HEK293 (cell line): ENCODE results near the gene ZBED3.

ENCODE experiments used
- CTCF ChIA-PET: fragments of 350-600 bp; formaldehyde crosslinking; extraction: SDS; loops from one replicate; lab custom pipeline; 2021; ENCODE audit warnings: antibody characterized with exemption; lab: Yijun Ruan, JAX
- POLR2A ChIA-PET: fragments of 300-600 bp; formaldehyde crosslinking; extraction: SDS; loops from one replicate; lab custom pipeline; 2020; ENCODE audit warnings: antibody characterized with exemption, inconsistent platforms; lab: Yijun Ruan, JAX
- H3K27ac ChIP-seq: fragments of 200-500 bp; sonication (Bioruptor generic); 2 replicates; pipeline ENCODE4 v1.5.1; 2014; ENCODE audit warnings: low read depth, low read length, control low read depth, inconsistent platforms; ENCODE audit errors: extremely low read depth
- H3K36me3 ChIP-seq, 2 experiments: fragments of 200-500 bp in 1 of 2; sonication (Bioruptor generic) in 1 of 2; 1 replicate in 1 of 2; 2 replicates in 1 of 2; pipeline ENCODE4 v1.5.1; 2014 to 2017; ENCODE audit warnings: inconsistent platforms in 2 of 2, low read length in 2 of 2; ENCODE audit not compliant: control insufficient read depth in 2 of 2, insufficient read depth in 1 of 2
- H3K4me1 ChIP-seq: fragments of 200-500 bp; sonication (Bioruptor generic); 2 replicates; pipeline ENCODE4 v1.5.1; 2014; ENCODE audit warnings: mild to moderate bottlenecking, low read length, inconsistent platforms; ENCODE audit not compliant: control insufficient read depth, insufficient read depth
- H3K4me3 ChIP-seq: 2 replicates; pipeline ENCODE4 v1.5.1; 2011; ENCODE audit warnings: low read depth, mild to moderate bottlenecking, control low read depth, low read length, moderate library complexity
- H3K9me3 ChIP-seq: fragments of 200-500 bp; sonication (Bioruptor generic); 2 replicates; pipeline ENCODE4 v1.5.1; 2014; ENCODE audit warnings: low read depth, low read length, inconsistent platforms; ENCODE audit not compliant: control insufficient read depth, insufficient read depth
- ATF2 ChIP-seq: fragments of 450-650 bp; formaldehyde crosslinking; IDR thresholded peaks from 2 replicates; pipeline ENCODE4 v1.5.1; 2016; ENCODE audit warnings: missing biosample characterization, missing genetic modification characterization, low read depth
- CTCF ChIP-seq: fragments of 450-650 bp; formaldehyde crosslinking; IDR thresholded peaks from 2 replicates; pipeline ENCODE4 v1.5.1; 2016; ENCODE audit warnings: missing biosample characterization, missing genetic modification characterization
- FEZF1 ChIP-seq: fragments of 450-650 bp; formaldehyde crosslinking; IDR thresholded peaks from 2 replicates; pipeline ENCODE4 v1.5.1; 2016; ENCODE audit warnings: missing biosample characterization, missing genetic modification characterization
- MZF1 ChIP-seq: fragments of 450-650 bp; formaldehyde crosslinking; IDR thresholded peaks from 2 replicates; pipeline ENCODE4 v1.5.1; 2017; ENCODE audit warnings: missing biosample characterization, missing genetic modification characterization, borderline replicate concordance
- PRDM10 ChIP-seq: fragments of 450-650 bp; formaldehyde crosslinking; IDR thresholded peaks from 2 replicates; pipeline ENCODE4 v1.5.1; 2016; ENCODE audit warnings: missing biosample characterization, missing genetic modification characterization
- PRDM6 ChIP-seq: fragments of 450-650 bp; formaldehyde crosslinking; IDR thresholded peaks from 2 replicates; pipeline ENCODE4 v1.5.1; 2017; ENCODE audit warnings: missing biosample characterization, missing genetic modification characterization
- SP2 ChIP-seq: fragments of 450-650 bp; formaldehyde crosslinking; IDR thresholded peaks from 2 replicates; pipeline ENCODE4 v1.5.1; 2016; ENCODE audit warnings: missing biosample characterization, missing genetic modification characterization
- ZBTB11 ChIP-seq: fragments of 450-650 bp; formaldehyde crosslinking; conservative IDR thresholded peaks from 2 replicates; pipeline ENCODE4 v1.5.1; 2016; ENCODE audit warnings: low read depth, missing biosample characterization, missing genetic modification characterization
- ZFP69B ChIP-seq: fragments of 450-650 bp; formaldehyde crosslinking; IDR thresholded peaks from 2 replicates; pipeline ENCODE4 v1.5.1; 2016; ENCODE audit warnings: missing biosample characterization, missing genetic modification characterization
- ZNF146 ChIP-seq: fragments of 450-650 bp; formaldehyde crosslinking; IDR thresholded peaks from 2 replicates; pipeline ENCODE4 v1.5.1; 2016; ENCODE audit warnings: missing biosample characterization, missing genetic modification characterization
- ZNF341 ChIP-seq: fragments of 450-650 bp; formaldehyde crosslinking; IDR thresholded peaks from 2 replicates; pipeline ENCODE4; 2016; ENCODE audit warnings: low read depth, missing biosample characterization, missing genetic modification characterization
- ZNF398 ChIP-seq: fragments of 450-650 bp; formaldehyde crosslinking; IDR thresholded peaks from 2 replicates; pipeline ENCODE4 v1.5.1; 2017; ENCODE audit warnings: missing biosample characterization, missing genetic modification characterization
- ZNF510 ChIP-seq: fragments of 450-650 bp; formaldehyde crosslinking; IDR thresholded peaks from 2 replicates; pipeline ENCODE4 v1.5.1; 2018; ENCODE audit warnings: mild to moderate bottlenecking, missing genetic modification characterization, missing biosample characterization; ENCODE audit not compliant: insufficient replicate concordance
- ZNF513 ChIP-seq: fragments of 450-650 bp; IDR thresholded peaks from 2 replicates; pipeline ENCODE4 v1.5.1; 2018; ENCODE audit warnings: missing biosample characterization, missing genetic modification characterization
- ZNF664 ChIP-seq: fragments of 450-650 bp; formaldehyde crosslinking; IDR thresholded peaks from 2 replicates; pipeline ENCODE4 v1.5.1; 2016; ENCODE audit warnings: missing biosample characterization, missing genetic modification characterization
- ZNF768 ChIP-seq: fragments of 450-650 bp; formaldehyde crosslinking; IDR thresholded peaks from 2 replicates; pipeline ENCODE4 v1.5.1; 2018; ENCODE audit warnings: missing biosample characterization, mild to moderate bottlenecking, missing genetic modification characterization
- ZSCAN16 ChIP-seq: fragments of 450-650 bp; formaldehyde crosslinking; IDR thresholded peaks from 2 replicates; pipeline ENCODE4 v1.5.1; 2016; ENCODE audit warnings: missing biosample characterization, missing genetic modification characterization

The ZBED3 gene

GRCh38 chr5:77082280-77082679 lies 4.8 kb downstream of the ZBED3 start:
- no peak overlapping the region for H3K27ac ChIP-seq
- H3K36me3 ChIP-seq, result peaks cover 0 to 25% of the 10 kb centered on the region in 2 experiments; a peak in 2 of 3 replicates
- CTCF ChIA-PET, result no interaction called here
- POLR2A ChIA-PET, result interaction anchor here (0.7 kb wide), 1 partner anchor 1121 kb away, joined by 3 read pairs; no protein-coding TSS in a partner anchor
- peaks cover 3% of the 10 kb centered on the region for H3K4me1 ChIP-seq
- TF ChIP-seq FEZF1 (tag by site-specific recombination) (no peak), ZNF341 (tag by site-specific recombination) (no peak), ZNF664 (tag by site-specific recombination) (0 out of 2 replicates have a peak, but pooled peaks have one; percentile 37), ZNF146 (tag by site-specific recombination) (peak; percentile 81), MZF1 (tag by site-specific recombination) (peak; percentile 64; the same call in 1 of the 2 replicates)
- no peaks in the 10 kb centered on the region for H3K9me3 ChIP-seq
- H3K4me3 ChIP-seq, result no peak overlapping the region

GRCh38 chr5:77080905-77081304 lies 6.2 kb downstream of the ZBED3 start:
- H3K4me1 ChIP-seq, result peaks cover 3% of the 10 kb centered on the region
- ChIA-PET CTCF (interaction anchor here (0.7 to 1.2 kb wide), 2 partner anchors 412 to 546 kb away, joined by 3 read pairs; partner anchors contain the start of gene WDR41), POLR2A (no interaction called here)
- no peak overlapping the region for H3K4me3 ChIP-seq
- peaks cover 0 to 37% of the 10 kb centered on the region in 2 experiments; a peak in 2 of 3 replicates for H3K36me3 ChIP-seq
- no peaks in the 10 kb centered on the region for H3K9me3 ChIP-seq
- H3K27ac ChIP-seq, result no peak overlapping the region
- TF ChIP-seq PRDM6 (tag by site-specific recombination) (peak; percentile 95), SP2 (no peak), PRDM10 (tag by site-specific recombination) (peak; percentile 45; the same call in 1 of the 2 replicates), ZNF768 (tag by site-specific recombination) (no peak), ZNF398 (no peak), ZSCAN16 (0 out of 2 replicates have a peak, but pooled peaks have one; percentile 14), CTCF (tag by site-specific recombination) (no peak), ATF2 (tag by site-specific recombination) (no peak), ZNF513 (tag by site-specific recombination) (no peak), ZBTB11 (no peak), ZNF510 (tag by site-specific recombination) (no peak), ZFP69B (tag by site-specific recombination) (no peak)
